ENCODE data around the gene SFT2D3. TPM values are rescaled to one million over a fixed set of nuclear protein-coding genes. Genes with fewer than 3 reads are reported as not detected.

Gene SFT2D3
- total and polyA plus RNA-seq, 9 donors = 5.1 to 9.8 (median 6.9) TPM

GRCh38 chr2:127657232-127657595 lies 44.1 kb upstream of the SFT2D3 start:
- WGBS, 3 donors = 91 to 96% (median 95%) methylated on average over 17 of the region's 17 CpGs
- no peak for DNase-seq
- H3K27ac ChIP-seq = no peak overlapping the region
- no peaks in the 10 kb centered on the region for H3K36me3 ChIP-seq
- H3K9me3 ChIP-seq = no peaks in the 10 kb centered on the region
- no peak overlapping the region for H3K4me3 ChIP-seq
- TF ChIP-seq EP300 (IDR thresholded peaks at IDR 0.05) (no peak), POLR2A (IDR thresholded peaks at IDR 0.05) (no peak), CTCF (IDR thresholded peaks at IDR 0.05) (no peak)
- H3K4me1 ChIP-seq (ENCODE audit: insufficient read depth) = peaks cover 10% of the 10 kb centered on the region
- no peaks in the 10 kb centered on the region for H3K27me3 ChIP-seq
- intact Hi-C loops (cut with DNase I) = no loop called here

- no peaks in the 10 kb centered on the region for H3K9me3 ChIP-seq
- no peak overlapping the region for H3K27ac ChIP-seq
- H3K4me1 ChIP-seq (ENCODE audit: insufficient read depth) = peaks cover 10% of the 10 kb centered on the region
- no peaks in the 10 kb centered on the region for H3K36me3 ChIP-seq
- 92 to 95% (median 92%) methylated on average over 6 of the region's 6 CpGs for WGBS, 3 donors
- no peaks in the 10 kb centered on the region for H3K27me3 ChIP-seq
- TF ChIP-seq EP300 (IDR thresholded peaks at IDR 0.05) = no peak
- no peak for TF ChIP-seq POLR2A (IDR thresholded peaks at IDR 0.05)
- TF ChIP-seq CTCF (IDR thresholded peaks at IDR 0.05) = no peak
- no peak overlapping the region for H3K4me3 ChIP-seq
- no peak for DNase-seq
- intact Hi-C loops (cut with DNase I) = no loop called here
These were observed 43.2 kb upstream of the SFT2D3 start for GRCh38 chr2:127658146-127658545.

DNA sequence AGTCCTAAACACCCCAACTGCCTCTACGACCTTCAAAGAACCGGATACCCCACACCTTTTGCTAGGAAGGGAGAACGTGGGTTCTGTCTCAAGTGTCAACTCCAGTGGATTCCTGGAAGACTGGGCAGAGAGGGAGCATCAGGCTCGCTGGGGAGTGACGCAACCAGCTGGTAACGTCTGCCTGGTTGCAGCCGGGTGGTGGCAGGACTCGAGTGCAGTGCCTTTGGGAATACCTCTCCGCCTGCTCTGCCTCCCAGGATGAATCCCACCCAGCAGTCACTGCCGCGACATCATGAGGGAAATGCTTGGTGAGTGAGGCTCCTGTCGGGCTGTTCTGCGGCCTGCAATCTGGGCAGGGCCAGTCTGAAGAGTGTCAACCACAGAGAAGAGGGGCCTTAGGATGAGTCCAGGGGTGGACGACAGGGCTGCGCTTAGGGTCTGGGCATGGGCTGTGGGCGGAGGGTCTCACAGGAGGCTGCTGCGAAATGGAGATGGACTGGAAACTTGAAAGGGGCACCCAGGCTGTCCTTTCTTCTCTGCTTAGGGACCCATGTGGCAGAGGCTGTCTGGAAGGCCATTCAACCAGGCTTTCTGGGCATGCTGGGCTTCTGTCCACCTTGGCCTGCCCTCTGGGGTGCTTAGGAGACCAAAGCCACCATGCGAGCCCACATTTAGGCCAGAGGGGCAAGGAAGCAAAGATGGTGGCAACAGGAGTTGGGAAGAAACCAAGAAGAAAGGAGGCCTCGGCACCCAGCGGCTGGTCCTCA lies 42.5 kb upstream of the SFT2D3 start:
- H3K27ac ChIP-seq = no peak overlapping the region
- peaks cover 10% of the 10 kb centered on the region for H3K4me1 ChIP-seq (ENCODE audit: insufficient read depth)
- no peaks in the 10 kb centered on the region for H3K9me3 ChIP-seq
- H3K27me3 ChIP-seq = no peaks in the 10 kb centered on the region
- no peak overlapping the region for H3K4me3 ChIP-seq
- TF ChIP-seq EP300 (IDR thresholded peaks at IDR 0.05) = no peak
- intact Hi-C loops (cut with DNase I) = no loop called here
- DNase-seq = no peak
- 89 to 91% (median 91%) methylated on average over 20 of the region's 20 CpGs for WGBS, 3 donors
- no peaks in the 10 kb centered on the region for H3K36me3 ChIP-seq

- no peaks in the 10 kb centered on the region for H3K36me3 ChIP-seq
- intact Hi-C loops (cut with DNase I) = no loop called here
- H3K4me1 ChIP-seq (ENCODE audit: insufficient read depth) = peaks cover 10% of the 10 kb centered on the region
- no peak for DNase-seq
- H3K27ac ChIP-seq = no peak overlapping the region
- 33 to 48% (median 37%) methylated on average over 14 of the region's 14 CpGs for WGBS, 3 donors
- TF ChIP-seq EP300 (IDR thresholded peaks at IDR 0.05) (no peak), POLR2A (IDR thresholded peaks at IDR 0.05) (no peak), CTCF (IDR thresholded peaks at IDR 0.05) (no peak)
- no peak overlapping the region for H3K4me3 ChIP-seq
- no peaks in the 10 kb centered on the region for H3K9me3 ChIP-seq
- no peaks in the 10 kb centered on the region for H3K27me3 ChIP-seq
These were observed 41.6 kb upstream of the SFT2D3 start for GRCh38 chr2:127659408-127660290.

- intact Hi-C loops (cut with DNase I) = no loop called here
- Histone ChIP-seq H3K9me3 (no peaks in the 10 kb centered on the region), H3K27me3 (no peaks in the 10 kb centered on the region), H3K27ac (no peak overlapping the region), H3K4me1 (ENCODE audit: insufficient read depth) (peaks cover 10% of the 10 kb centered on the region), H3K36me3 (no peaks in the 10 kb centered on the region), H3K4me3 (no peak overlapping the region)
- WGBS, 3 donors = 93 to 95% (median 94%) methylated on average over 10 of the region's 10 CpGs
- TF ChIP-seq CTCF (IDR thresholded peaks at IDR 0.05) (no peak), POLR2A (IDR thresholded peaks at IDR 0.05) (no peak), EP300 (IDR thresholded peaks at IDR 0.05) (no peak)
- no peak for DNase-seq
These were observed 41.1 kb upstream of the SFT2D3 start for GRCh38 chr2:127660291-127660578.

All from ovary (tissue), 9 donors.